PFSK-1 (cell line): ENCODE measurements around the gene CRADD.

ENCODE experiments used
- FOXP2 ChIP-seq: optimal IDR thresholded peaks from 2 replicates; pipeline ENCODE3; 2011; ENCODE audit warnings: borderline replicate concordance, control low read depth, inconsistent platforms; ENCODE audit not compliant: insufficient read depth; ENCODE audit errors: extremely low read length, extremely low read depth
- POLR2AphosphoS5 ChIP-seq: IDR thresholded peaks from 2 replicates; pipeline ENCODE4 v1.6.1; 2012; ENCODE audit warnings: low read depth, mild to moderate bottlenecking, control low read depth, low read length, moderate library complexity
- SIN3A ChIP-seq: IDR thresholded peaks from 2 replicates; pipeline ENCODE4 v1.6.1; 2012; ENCODE audit warnings: mild to moderate bottlenecking, low read length, moderate library complexity, borderline replicate concordance; ENCODE audit not compliant: insufficient read depth
- TAF1 ChIP-seq: IDR thresholded peaks from 2 replicates; pipeline ENCODE4 v1.6.1; 2012; ENCODE audit warnings: low read length, control low read depth, borderline replicate concordance; ENCODE audit not compliant: insufficient read depth
- TF ChIP-seq, protein P1 (sequence below), 2 experiments: IDR thresholded peaks; 2 replicates each; pipeline versions ENCODE4 v1.6.1 to v1.8.0; 2011 to 2012; ENCODE audit warnings: low read depth in 2 of 2, low read length in 2 of 2, control low read depth in 1 of 2, inconsistent platforms in 1 of 2, mild to moderate bottlenecking in 1 of 2, moderate library complexity in 1 of 2; ENCODE audit not compliant: insufficient read depth in 1 of 2

The CRADD gene

DNA sequence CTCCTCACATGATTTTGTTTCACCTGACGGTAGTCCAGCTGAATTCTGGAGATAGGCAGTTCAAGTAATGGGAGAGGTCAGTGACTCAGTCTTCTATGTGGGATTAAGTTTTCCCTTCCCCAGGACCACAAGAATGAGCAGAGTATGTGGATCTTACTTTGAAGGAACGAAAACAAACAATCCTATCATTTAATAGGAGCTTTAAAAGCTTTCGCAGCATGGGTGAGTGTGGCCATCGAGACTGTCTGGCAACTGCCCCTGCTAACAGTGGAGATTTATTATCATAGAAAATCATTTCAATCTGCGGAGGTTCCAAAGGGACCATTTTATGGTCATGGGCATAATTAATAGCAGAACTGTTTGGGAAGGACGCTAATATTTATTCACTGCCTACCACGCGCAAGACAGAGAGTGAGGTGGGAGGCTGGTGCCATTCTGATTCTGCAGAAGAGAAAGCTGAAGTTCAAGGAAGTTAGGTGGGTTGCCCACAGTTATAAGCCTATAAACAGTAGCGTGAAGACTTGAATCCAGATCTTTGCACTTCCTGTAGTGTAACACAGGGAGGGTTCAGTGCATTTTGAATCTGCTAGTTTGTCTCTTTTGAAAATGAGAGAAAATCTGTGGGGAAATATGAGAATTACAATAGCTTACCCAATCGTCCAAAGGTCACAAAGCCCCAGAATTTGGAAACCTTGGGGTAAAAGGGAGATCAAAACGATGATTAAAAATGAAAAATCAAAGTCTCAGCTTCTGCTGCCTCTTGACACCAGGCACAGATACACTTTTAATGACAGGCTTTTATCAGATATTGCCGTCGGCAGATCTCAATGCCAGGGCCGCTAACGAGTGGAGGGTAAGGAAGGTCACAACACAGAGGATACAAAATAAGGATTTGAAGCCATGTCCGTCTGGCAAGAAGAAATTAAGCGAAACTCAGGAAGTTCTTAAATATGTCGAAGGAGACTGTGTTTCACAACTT is 209.6 kb downstream of the CRADD start:
- TF ChIP-seq POLR2AphosphoS5: no peak
- no peak for TF ChIP-seq SIN3A
- TF ChIP-seq, protein P1, sequence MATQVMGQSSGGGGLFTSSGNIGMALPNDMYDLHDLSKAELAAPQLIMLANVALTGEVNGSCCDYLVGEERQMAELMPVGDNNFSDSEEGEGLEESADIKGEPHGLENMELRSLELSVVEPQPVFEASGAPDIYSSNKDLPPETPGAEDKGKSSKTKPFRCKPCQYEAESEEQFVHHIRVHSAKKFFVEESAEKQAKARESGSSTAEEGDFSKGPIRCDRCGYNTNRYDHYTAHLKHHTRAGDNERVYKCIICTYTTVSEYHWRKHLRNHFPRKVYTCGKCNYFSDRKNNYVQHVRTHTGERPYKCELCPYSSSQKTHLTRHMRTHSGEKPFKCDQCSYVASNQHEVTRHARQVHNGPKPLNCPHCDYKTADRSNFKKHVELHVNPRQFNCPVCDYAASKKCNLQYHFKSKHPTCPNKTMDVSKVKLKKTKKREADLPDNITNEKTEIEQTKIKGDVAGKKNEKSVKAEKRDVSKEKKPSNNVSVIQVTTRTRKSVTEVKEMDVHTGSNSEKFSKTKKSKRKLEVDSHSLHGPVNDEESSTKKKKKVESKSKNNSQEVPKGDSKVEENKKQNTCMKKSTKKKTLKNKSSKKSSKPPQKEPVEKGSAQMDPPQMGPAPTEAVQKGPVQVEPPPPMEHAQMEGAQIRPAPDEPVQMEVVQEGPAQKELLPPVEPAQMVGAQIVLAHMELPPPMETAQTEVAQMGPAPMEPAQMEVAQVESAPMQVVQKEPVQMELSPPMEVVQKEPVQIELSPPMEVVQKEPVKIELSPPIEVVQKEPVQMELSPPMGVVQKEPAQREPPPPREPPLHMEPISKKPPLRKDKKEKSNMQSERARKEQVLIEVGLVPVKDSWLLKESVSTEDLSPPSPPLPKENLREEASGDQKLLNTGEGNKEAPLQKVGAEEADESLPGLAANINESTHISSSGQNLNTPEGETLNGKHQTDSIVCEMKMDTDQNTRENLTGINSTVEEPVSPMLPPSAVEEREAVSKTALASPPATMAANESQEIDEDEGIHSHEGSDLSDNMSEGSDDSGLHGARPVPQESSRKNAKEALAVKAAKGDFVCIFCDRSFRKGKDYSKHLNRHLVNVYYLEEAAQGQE (IDR thresholded peaks at IDR 0.05; ENCODE audit: insufficient read depth in 1 of 2, low read depth in 2 of 2, low read length in 2 of 2): no peak
- no peak for TF ChIP-seq TAF1
- TF ChIP-seq FOXP2: no peak

DNA sequence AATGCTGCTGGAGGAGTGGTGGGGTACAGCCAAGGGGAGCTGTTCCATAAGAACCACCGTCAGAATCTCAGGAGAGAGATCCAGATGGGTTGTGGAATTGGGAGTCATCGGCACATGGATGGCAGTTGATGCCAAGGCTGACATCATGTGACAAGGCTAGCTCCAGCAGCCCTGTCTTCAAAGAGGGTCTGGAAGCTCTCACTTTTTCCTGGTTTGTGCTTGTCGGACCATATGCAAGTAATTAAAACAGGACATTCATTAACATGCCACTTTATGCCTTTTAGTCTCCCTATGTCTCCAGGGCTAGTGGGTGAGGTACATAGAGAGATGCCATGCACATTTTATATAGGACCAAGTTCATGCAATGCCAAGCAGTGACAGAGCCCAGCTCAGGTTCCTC is 211.8 kb downstream of the CRADD start:
- TF ChIP-seq TAF1 (no peak), SIN3A (no peak), FOXP2 (no peak), POLR2AphosphoS5 (no peak)
- TF ChIP-seq, protein P1 (IDR thresholded peaks at IDR 0.05; ENCODE audit: insufficient read depth in 1 of 2, low read depth in 2 of 2, low read length in 2 of 2): no peak

DNA sequence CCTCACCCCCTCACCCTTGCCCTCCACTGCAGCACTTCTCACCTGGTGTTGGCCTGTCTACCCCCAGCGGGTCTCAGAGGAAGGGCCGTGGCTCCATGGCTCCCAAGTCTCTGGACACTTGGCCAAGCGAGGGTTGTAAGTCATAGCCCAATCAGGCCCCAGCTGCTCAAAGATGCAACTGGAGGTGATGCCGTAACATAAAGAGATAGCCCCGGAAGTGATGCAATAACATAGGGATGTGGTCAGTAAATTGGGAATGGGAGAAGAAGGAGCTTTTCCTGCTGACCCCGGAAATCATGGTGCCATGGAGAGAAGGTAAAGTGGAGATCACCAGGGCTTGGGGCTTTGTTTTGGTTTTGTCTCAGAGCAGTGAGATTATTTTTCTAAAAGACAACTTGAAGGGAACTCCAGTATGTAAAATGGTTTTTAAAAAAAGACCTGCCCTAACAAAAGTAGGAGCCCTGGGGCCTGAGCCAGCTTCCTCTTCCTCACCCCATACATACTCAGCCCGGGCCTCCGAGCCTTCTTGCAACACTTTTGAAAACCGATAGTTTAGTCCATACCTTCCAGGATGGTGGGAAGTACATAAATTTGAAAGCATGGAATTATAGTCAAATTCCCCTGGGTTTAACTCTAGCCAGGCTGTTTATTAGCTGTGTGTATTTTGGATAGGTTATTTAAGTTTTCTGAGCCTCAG is 212.5 kb downstream of the CRADD start:
- TF ChIP-seq SIN3A (no peak), TAF1 (no peak), FOXP2 (no peak), POLR2AphosphoS5 (no peak)
- TF ChIP-seq, protein P1 (IDR thresholded peaks at IDR 0.05; ENCODE audit: insufficient read depth in 1 of 2, low read depth in 2 of 2, low read length in 2 of 2): no peak

DNA sequence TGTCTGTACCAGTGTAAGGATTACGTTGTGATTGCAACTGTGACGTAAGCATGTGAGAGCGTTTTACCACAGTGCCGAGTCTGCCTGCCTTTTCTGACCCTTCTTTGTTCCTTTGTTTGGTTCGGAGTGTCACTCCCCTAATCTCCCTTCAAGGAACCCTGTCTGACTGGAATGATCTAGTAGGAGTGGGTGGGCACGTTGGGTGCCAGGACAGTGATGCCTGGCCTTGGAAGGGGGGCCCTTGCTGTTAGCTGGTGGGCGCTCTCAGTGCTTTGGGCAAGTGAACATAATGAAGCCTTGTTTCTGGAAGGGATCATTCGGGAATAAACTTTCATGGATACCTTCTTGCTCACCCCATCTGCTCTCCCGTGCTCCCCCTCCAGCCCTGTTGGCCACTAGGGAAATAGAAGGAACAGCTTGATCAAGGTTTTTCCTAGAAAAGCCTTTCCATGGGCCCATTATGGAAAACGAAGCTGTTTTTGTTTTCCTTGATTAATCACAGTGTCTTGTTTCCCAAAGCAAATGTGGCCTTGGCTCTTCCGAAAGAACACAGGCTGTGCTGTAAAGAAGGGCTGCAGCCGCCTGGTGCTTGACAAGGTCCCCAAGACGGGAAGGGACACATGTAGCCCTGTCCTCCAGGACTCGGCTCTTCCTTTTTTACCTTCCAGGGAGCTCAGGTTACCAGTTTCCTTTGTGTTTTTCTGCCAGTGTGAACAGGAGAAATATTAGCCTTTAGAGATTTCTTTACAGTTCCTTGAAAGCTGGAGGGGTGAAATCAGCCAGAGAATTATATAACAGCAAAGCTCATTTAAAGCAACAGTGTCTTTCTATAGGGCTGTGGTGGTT is 215.5 kb downstream of the CRADD start:
- TF ChIP-seq TAF1 (no peak), FOXP2 (no peak), POLR2AphosphoS5 (no peak), SIN3A (no peak)
